GM03348 (cell line): ENCODE measurements around the gene PPP6R2.
"Not testable (repeated sequence)": the region's sequence is repeated elsewhere in the genome, so short reads cannot be mapped to it uniquely, and the experiment has no call there.

Experiments
- DNase-seq: peaks from one replicate; pipeline ENCODE4 v3.0.0; 2012; ENCODE audit warnings: low spot score

The PPP6R2 gene

GRCh38 chr22:50341977-50342650 is 1.0 kb upstream of the PPP6R2 start:
- peak; percentile 91 for DNase-seq

GRCh38 chr22:50343541-50343935 is 411 bp downstream of the PPP6R2 start:
- DNase-seq: no peak

DNA sequence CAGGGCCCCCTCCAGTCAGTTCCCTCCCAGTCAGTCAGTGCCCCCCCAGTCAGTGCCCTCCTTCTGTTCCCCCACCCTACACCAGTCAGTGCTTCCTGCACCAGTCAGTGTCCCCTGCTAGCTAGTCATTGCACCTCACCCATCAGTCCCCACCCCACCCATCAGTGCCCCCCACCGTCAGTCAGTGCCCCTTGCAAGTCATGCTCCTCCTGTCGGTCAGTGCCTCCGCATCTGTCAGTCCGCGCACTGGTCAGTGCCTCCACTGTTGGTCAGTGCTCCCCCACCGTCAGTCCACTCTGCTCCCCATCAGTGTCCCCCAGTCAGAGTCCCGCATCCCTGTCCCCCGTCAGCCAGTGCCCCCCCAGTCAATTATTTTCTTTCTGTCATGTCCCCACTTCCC is 3.3 kb downstream of the PPP6R2 start:
- DNase-seq: no peak

- no peak for DNase-seq
Observed at GRCh38 chr22:50347157-50347556, 4.0 kb downstream of the PPP6R2 start.

DNA sequence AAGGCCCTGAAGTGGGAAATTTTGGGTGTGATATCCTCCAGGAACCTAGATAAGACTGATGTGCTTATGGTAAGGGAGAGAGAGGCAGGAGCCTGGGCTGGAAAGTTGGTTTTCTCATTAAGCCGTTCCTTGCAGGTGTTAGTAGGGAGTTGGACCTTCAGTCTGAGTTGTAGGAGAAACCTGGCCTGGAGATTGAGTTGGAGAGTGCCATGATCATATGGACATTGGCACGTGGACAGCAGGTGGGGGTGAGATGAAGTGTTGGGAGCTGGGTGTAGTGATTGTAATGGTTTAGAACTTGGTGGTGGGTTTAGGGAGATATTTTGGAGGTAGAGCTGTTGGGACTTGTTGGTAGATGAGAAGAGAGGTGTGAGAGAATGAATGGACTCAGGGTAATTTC is 4.9 kb downstream of the PPP6R2 start:
- DNase-seq: no peak

- no peak for DNase-seq
Observed at GRCh38 chr22:50356186-50356585, 13.1 kb downstream of the PPP6R2 start.

GRCh38 chr22:50357222-50357621 is 14.1 kb downstream of the PPP6R2 start:
- no peak for DNase-seq

GRCh38 chr22:50357756-50358155 is 14.6 kb downstream of the PPP6R2 start:
- no peak for DNase-seq

GRCh38 chr22:50360578-50360977 is 17.5 kb downstream of the PPP6R2 start:
- DNase-seq: no peak

DNA sequence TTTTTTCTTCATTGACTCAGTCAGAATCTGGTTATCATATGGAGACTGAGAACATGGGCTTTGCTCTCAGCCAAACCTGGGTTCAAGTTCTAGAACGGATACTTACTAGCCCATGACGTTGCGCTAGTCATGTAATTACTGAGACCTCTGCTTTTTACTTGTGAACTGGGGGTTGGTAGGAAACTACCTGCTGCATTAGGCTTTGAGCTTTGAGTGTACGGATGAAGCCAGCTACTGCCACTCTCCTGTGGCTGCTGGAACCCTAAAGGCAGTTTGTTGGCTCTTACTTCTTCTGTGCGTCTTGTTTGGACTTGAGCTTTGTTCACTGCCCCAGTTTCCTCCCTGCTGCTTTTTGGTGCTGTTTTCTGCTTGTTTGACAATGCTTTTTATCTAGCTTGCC is 18.1 kb downstream of the PPP6R2 start:
- no peak for DNase-seq

- DNase-seq: no peak
Observed at GRCh38 chr22:50361688-50362087, 18.6 kb downstream of the PPP6R2 start.

GRCh38 chr22:50363166-50363802 is 20.2 kb downstream of the PPP6R2 start:
- no peak for DNase-seq

DNA sequence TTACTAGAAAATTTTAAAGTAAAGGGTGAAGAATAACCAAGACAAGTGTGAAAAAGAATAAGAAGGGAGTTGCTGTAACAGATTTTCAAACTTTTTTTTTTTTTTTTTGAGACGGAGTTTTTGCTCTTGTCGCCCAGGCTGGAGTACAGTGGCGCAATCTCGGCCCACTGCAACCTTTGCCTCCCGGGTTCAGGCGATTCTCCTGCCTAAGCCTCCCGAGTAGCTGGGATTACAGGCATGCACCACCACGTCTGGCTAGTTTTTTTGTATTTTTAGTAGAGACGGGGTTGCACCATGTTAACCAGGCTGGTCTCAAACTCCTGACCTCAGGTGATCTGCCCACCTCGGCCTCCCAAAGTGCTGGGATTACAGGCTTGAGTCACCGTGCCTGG is 20.7 kb downstream of the PPP6R2 start:
- not testable (repeated sequence) for DNase-seq

GRCh38 chr22:50367778-50368500 is 24.8 kb downstream of the PPP6R2 start:
- no peak for DNase-seq

DNA sequence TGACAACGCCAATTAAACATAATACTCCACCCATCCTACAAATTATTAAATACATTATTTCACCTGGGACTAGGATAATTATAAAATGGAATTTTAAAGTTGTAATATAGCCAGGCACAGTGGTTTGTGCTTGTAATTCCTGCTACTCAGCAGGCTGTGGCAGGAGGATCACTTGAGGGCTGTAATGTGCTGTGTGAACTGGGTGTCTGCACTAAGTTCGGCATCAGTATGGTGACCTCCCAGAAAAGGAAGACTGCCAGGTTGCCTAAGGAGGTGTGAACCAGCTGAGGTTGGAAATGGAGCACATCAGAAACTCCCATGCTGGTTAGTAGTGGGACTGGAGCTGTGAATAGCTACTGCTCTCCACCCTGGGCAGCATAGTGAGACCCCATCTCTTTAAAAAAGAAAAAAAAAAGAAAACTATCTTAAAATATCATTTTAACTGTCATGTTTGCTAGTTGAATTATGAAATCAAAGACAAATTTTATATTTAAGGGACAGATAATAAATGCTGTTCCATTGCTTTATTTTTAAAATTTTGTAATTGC is 28.0 kb downstream of the PPP6R2 start:
- no peak for DNase-seq

GRCh38 chr22:50376085-50376651 is 33.0 kb downstream of the PPP6R2 start:
- DNase-seq: no peak

GRCh38 chr22:50381021-50381555 is 38.0 kb downstream of the PPP6R2 start:
- not testable (repeated sequence) for DNase-seq

- no peak for DNase-seq
Observed at GRCh38 chr22:50396751-50397370, 53.7 kb downstream of the PPP6R2 start.

DNA sequence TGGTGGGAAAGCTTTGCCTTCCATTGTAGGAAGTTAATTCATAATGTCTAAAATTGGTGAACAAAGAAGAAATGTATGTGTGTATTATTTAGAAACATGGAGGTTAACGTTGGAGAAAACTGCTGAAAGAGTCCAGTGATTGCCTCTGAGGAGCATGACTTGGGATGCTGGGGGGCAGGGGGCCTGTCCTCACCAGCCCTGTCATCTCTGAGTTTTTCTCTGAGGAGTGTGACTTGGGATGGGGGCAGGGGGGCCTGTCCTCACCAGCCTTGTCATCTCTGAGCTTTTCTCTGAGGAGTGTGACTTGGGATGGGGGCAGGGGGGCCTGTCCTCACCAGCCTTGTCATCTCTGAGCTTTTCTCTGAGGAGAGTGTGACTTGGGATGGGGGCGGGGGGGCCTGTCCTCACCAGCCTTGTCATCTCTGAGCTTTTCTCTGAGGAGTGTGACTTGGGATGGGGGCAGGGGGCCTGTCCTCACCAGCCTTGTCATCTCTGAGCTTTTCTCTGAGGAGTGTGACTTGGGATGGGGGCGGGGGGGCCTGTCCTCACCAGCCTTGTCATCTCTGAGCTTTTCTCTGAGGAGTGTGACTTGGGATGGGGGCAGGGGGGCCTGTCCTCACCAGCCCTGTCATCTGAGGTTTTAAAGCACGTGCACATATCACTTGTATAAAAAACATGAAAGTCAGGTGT is 54.4 kb downstream of the PPP6R2 start:
- not testable (repeated sequence) for DNase-seq

DNA sequence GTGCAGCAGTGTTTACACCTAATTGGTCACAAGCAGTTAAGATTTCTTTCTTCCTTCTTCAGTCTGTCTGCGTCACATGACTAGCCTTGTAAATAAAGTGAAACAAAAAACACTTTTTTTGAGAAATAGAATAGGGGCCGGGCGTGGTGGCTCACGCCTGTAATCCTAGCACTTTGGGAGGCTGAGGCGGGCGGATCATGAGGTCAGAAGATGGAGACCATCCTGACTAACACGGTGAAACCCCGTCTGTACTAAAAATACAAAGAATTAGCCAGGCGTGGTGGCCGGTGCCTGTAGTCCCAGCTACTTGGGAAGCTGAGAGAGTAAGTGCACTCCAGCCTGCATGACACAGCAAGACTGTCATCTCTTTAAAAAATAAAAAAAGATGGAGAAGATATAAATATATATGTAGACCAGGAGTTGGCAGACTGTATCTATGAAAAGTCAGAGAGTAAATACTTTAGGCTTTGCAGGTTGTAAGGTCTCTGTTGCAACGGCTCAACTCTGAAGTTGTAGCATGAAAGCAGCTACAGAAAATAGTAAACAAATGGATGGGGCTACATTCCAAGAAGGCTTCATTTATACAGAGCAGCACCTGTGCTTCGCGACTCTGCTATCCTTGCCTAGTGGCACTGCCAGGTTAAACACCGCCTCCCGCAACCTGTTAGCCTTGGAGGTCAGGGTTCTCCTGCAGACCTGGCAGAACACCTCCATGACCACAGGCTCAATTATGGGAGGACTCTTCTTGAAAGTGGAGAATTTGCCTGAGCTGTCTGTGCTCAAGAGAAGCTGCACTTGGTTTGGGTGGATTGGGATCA is 55.9 kb downstream of the PPP6R2 start:
- no peak for DNase-seq
